Measurements from ENCODE around the gene ZNF488. TPM values are rescaled to one million over a fixed set of nuclear protein-coding genes. Genes with fewer than 3 reads are reported as not detected.
A peak's percentile ranks its signal among the peaks of the same experiment; 100 is the strongest.

The ZNF488 gene
- total RNA-seq, 4 donors from 2014 or later: 0.59 to 1.1 (median 1.0) TPM; not detected in 1

GRCh38 chr10:47402641-47403301, 18.7 kb upstream of the ZNF488 start:
- Histone ChIP-seq H3K27me3 (no peaks in the 10 kb centered on the region), H3K4me1 (peaks cover 0 to 30% (median 15%) of the 10 kb centered on the region in 4 donors), H3K9me3 (no peaks in the 10 kb centered on the region), H3K4me3 (no peak overlapping the region), H3K27ac (peak overlapping the region in 2 of 4 donors; percentile 32 to 71), H3K36me3 (no peaks in the 10 kb centered on the region)
- TF ChIP-seq POLR2A (IDR thresholded peaks at IDR 0.05): no peak
- no peak for TF ChIP-seq CTCF (IDR thresholded peaks at IDR 0.05)
- peak in 1 of 2 donors; percentile 34 for TF ChIP-seq EP300 (IDR thresholded peaks at IDR 0.05)
- WGBS, 2 donors: 15 to 26% methylated on average over 4 of the region's 4 CpGs
- peak; percentile 30 to 56 for DNase-seq (ENCODE audit: low spot score in 2 of 2)

GRCh38 chr10:47401874-47402640, 18.0 kb upstream of the ZNF488 start:
- Histone ChIP-seq H3K27me3 (no peaks in the 10 kb centered on the region), H3K27ac (peak overlapping the region in 2 of 4 donors; percentile 32 to 71), H3K36me3 (no peaks in the 10 kb centered on the region), H3K9me3 (no peaks in the 10 kb centered on the region), H3K4me1 (peaks cover 0 to 30% (median 15%) of the 10 kb centered on the region in 4 donors), H3K4me3 (no peak overlapping the region)
- TF ChIP-seq POLR2A (IDR thresholded peaks at IDR 0.05) (no peak), EP300 (IDR thresholded peaks at IDR 0.05) (no peak), CTCF (IDR thresholded peaks at IDR 0.05) (no peak)
- WGBS, 2 donors: 60 to 65% methylated on average over 10 of the region's 10 CpGs
- peak in 1 of 2 donors; percentile 3 for DNase-seq (ENCODE audit: low spot score in 2 of 2)

- DNase-seq (ENCODE audit: low spot score in 2 of 2): no peak
- TF ChIP-seq CTCF (IDR thresholded peaks at IDR 0.05) (no peak), POLR2A (IDR thresholded peaks at IDR 0.05) (no peak), EP300 (IDR thresholded peaks at IDR 0.05) (no peak)
- no peaks in the 10 kb centered on the region for H3K9me3 ChIP-seq
- no peaks in the 10 kb centered on the region for H3K27me3 ChIP-seq
- WGBS, 2 donors: 85 to 96% methylated on average over 4 of the region's 4 CpGs
- H3K36me3 ChIP-seq: no peaks in the 10 kb centered on the region
- H3K4me1 ChIP-seq: peaks cover 0 to 30% (median 15%) of the 10 kb centered on the region in 4 donors
- H3K27ac ChIP-seq: no peak overlapping the region
- H3K4me3 ChIP-seq: no peak overlapping the region
Measured at GRCh38 chr10:47401210-47401609, 17.1 kb upstream of the ZNF488 start.

- Histone ChIP-seq H3K4me3 (no peak overlapping the region), H3K4me1 (peaks cover 0 to 30% (median 15%) of the 10 kb centered on the region in 4 donors), H3K36me3 (no peaks in the 10 kb centered on the region), H3K27me3 (no peaks in the 10 kb centered on the region), H3K9me3 (no peaks in the 10 kb centered on the region), H3K27ac (no peak overlapping the region)
- 94 to 98% methylated on average over 3 of the region's 3 CpGs for WGBS, 2 donors
- TF ChIP-seq POLR2A (IDR thresholded peaks at IDR 0.05) (no peak), EP300 (IDR thresholded peaks at IDR 0.05) (no peak), CTCF (IDR thresholded peaks at IDR 0.05) (no peak)
- no peak for DNase-seq (ENCODE audit: low spot score in 2 of 2)
Measured at GRCh38 chr10:47400786-47401185, 16.7 kb upstream of the ZNF488 start.

GRCh38 chr10:47400251-47400650, 16.2 kb upstream of the ZNF488 start:
- Histone ChIP-seq H3K9me3 (no peaks in the 10 kb centered on the region), H3K36me3 (no peaks in the 10 kb centered on the region), H3K27ac (no peak overlapping the region), H3K4me3 (no peak overlapping the region), H3K4me1 (peaks cover 0 to 30% (median 15%) of the 10 kb centered on the region in 4 donors), H3K27me3 (no peaks in the 10 kb centered on the region)
- TF ChIP-seq EP300 (IDR thresholded peaks at IDR 0.05) (no peak), POLR2A (IDR thresholded peaks at IDR 0.05) (no peak), CTCF (IDR thresholded peaks at IDR 0.05) (no peak)
- 96 to 97% methylated on average over 2 of the region's 2 CpGs for WGBS, 2 donors
- DNase-seq (ENCODE audit: low spot score in 2 of 2): no peak

Measured in tibial nerve (tissue), 4 donors.